ENCODE results near the gene BNC1.

Gene BNC1

GRCh38 chr15:83284559-83285283 lies at the start of gene BNC1:
TSS of gene BNC1 (minus strand) at chr15:83284664. CDS start at chr15:83284628, 36 bp downstream.
- DNase-seq = no peak

- DNase-seq = no peak
Observed at GRCh38 chr15:83327041-83327440, 42.6 kb upstream of the BNC1 start.

GRCh38 chr15:83324799-83325198 lies 40.3 kb upstream of the BNC1 start:
- no peak for DNase-seq

GRCh38 chr15:83323296-83323711 lies 38.8 kb upstream of the BNC1 start:
- no peak for DNase-seq

GRCh38 chr15:83322691-83323090 lies 38.2 kb upstream of the BNC1 start:
- no peak for DNase-seq

GRCh38 chr15:83322061-83322460 lies 37.6 kb upstream of the BNC1 start:
- DNase-seq = no peak

GRCh38 chr15:83320844-83321243 lies 36.4 kb upstream of the BNC1 start:
- no peak for DNase-seq

- DNase-seq = no peak
Observed at GRCh38 chr15:83320404-83320803, 35.9 kb upstream of the BNC1 start.

GRCh38 chr15:83319771-83320170 lies 35.3 kb upstream of the BNC1 start:
- no peak for DNase-seq

GRCh38 chr15:83318861-83319415 lies 34.5 kb upstream of the BNC1 start:
- no peak for DNase-seq

- no peak for DNase-seq
Observed at GRCh38 chr15:83318036-83318435, 33.6 kb upstream of the BNC1 start.

- DNase-seq = no peak
Observed at GRCh38 chr15:83312071-83312470, 27.6 kb upstream of the BNC1 start.

GRCh38 chr15:83310521-83311456 lies 26.3 kb upstream of the BNC1 start:
- no peak for DNase-seq

- no peak for DNase-seq
Observed at GRCh38 chr15:83308671-83309070, 24.2 kb upstream of the BNC1 start.

- DNase-seq = no peak
Observed at GRCh38 chr15:83306561-83306960, 22.1 kb upstream of the BNC1 start.

- DNase-seq = no peak
Observed at GRCh38 chr15:83305704-83306291, 21.3 kb upstream of the BNC1 start.

GRCh38 chr15:83304861-83305703 lies 20.6 kb upstream of the BNC1 start:
- DNase-seq = no peak

GRCh38 chr15:83303535-83303934 lies 19.1 kb upstream of the BNC1 start:
- no peak for DNase-seq

GRCh38 chr15:83300826-83301225 lies 16.4 kb upstream of the BNC1 start:
- no peak for DNase-seq

- no peak for DNase-seq
Observed at GRCh38 chr15:83299462-83299861, 15.0 kb upstream of the BNC1 start.

- DNase-seq = no peak
Observed at GRCh38 chr15:83295417-83295816, 11.0 kb upstream of the BNC1 start.

- no peak for DNase-seq
Observed at GRCh38 chr15:83293201-83293600, 8.7 kb upstream of the BNC1 start.

All from activated CD4-positive, alpha-beta T cell treated with anti-CD3 and anti-CD28 coated beads, Interleukin-2, amount 50 U/mL, for 1 hour (primary cell).